GM12878 (cell line): ENCODE results near the gene SENP1.

Experiments
- BACH1 ChIP-seq: fragments of 450-650 bp; IDR thresholded peaks from 2 replicates; pipeline ENCODE4 v1.6.1; 2017; ENCODE audit warnings: mild to moderate bottlenecking, borderline replicate concordance
- CHD2 ChIP-seq: IDR thresholded peaks from 2 replicates; pipeline ENCODE4 v1.6.1; 2011; ENCODE audit warnings: low read depth, low read length, improper control_type of control experiment, borderline replicate concordance
- CTCF ChIP-seq, 3 experiments: IDR thresholded peaks in 2 of 3; conservative IDR thresholded peaks in 1 of 3; 2 replicates each; pipeline ENCODE4 v1.5.1; 2011; ENCODE audit warnings: low read depth in 3 of 3, low read length in 3 of 3, mild to moderate bottlenecking in 3 of 3, control low read depth in 2 of 3, moderate library complexity in 2 of 3, inconsistent platforms in 1 of 3, mixed read lengths in 1 of 3; ENCODE audit not compliant: control insufficient read depth in 2 of 3, insufficient read depth in 1 of 3; ENCODE audit errors: extremely low read depth in 1 of 3
- HDAC6 ChIP-seq: fragments of 200-600 bp; sonication (generic); IDR thresholded peaks from one replicate; pipeline ENCODE4 v1.8.0; 2017; ENCODE audit warnings: antibody characterized with exemption; ENCODE audit not compliant: unreplicated experiment
- LARP7 ChIP-seq: fragments of 450-650 bp; IDR thresholded peaks from 2 replicates; pipeline ENCODE4 v1.6.1; 2017; ENCODE audit warnings: mild to moderate bottlenecking
- NRF1 ChIP-seq: conservative IDR thresholded peaks from 2 replicates; pipeline ENCODE4 v1.6.1; 2011; ENCODE audit warnings: mild to moderate bottlenecking, low read depth, low read length, improper control_type of control experiment
- POLR2AphosphoS5 ChIP-seq: IDR thresholded peaks from 2 replicates; pipeline ENCODE4 v1.6.1; 2011; ENCODE audit warnings: mild to moderate bottlenecking, low read length, inconsistent platforms
- SIX5 ChIP-seq: IDR thresholded peaks from 2 replicates; pipeline ENCODE4 v1.6.1; 2011; ENCODE audit warnings: mild to moderate bottlenecking, low read depth, low read length, moderate library complexity; ENCODE audit not compliant: severe bottlenecking
- USF1 ChIP-seq: IDR thresholded peaks from 2 replicates; pipeline ENCODE4 v1.6.1; 2011; ENCODE audit warnings: borderline replicate concordance, low read depth, mild to moderate bottlenecking, moderate library complexity, mixed read lengths, low read length; ENCODE audit not compliant: insufficient read depth; ENCODE audit errors: extremely low read length
- USF2 ChIP-seq: IDR thresholded peaks from 2 replicates; pipeline ENCODE4 v1.6.1; 2011; ENCODE audit warnings: low read depth, low read length, improper control_type of control experiment, borderline replicate concordance
- TF ChIP-seq, protein P1 (sequence below): fragments of 450-650 bp; IDR thresholded peaks from 2 replicates; pipeline ENCODE4 v1.6.1; 2014; ENCODE audit warnings: mild to moderate bottlenecking

DNA sequence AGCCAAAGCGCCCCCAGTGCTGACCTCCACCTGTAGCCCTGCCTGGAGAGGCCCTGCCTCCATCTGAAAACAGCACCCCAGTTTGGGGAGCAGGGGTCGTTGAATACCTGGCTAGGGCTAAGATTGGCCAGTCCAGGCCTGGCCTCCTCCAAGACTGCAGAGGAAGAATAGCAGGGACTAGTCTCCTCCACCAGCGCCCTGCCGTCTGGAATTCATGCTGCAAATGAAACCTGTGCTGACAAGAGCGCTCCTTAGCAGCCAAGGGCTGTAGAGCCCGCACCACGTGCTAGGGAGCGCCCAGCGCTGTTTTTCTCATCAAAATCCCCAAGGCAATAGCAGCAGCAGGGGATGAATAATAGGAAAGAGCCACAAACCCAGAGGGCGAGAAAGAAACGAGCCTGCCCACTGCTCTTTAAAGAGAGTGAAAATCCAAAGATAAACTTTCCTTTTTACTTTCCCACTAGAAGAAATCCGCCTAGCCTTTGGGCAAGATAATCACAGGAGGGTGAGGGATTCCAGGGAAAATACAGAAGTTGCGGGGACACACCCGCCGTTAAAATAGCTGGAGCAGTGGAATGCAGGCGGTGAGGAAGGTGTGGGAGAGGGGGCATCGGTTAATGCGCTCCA is 104.9 kb downstream of the SENP1 start:
- no peak for TF ChIP-seq BACH1
- no peak for TF ChIP-seq LARP7
- TF ChIP-seq NRF1 = no peak
- no peak for TF ChIP-seq SIX5
- TF ChIP-seq, protein P1, sequence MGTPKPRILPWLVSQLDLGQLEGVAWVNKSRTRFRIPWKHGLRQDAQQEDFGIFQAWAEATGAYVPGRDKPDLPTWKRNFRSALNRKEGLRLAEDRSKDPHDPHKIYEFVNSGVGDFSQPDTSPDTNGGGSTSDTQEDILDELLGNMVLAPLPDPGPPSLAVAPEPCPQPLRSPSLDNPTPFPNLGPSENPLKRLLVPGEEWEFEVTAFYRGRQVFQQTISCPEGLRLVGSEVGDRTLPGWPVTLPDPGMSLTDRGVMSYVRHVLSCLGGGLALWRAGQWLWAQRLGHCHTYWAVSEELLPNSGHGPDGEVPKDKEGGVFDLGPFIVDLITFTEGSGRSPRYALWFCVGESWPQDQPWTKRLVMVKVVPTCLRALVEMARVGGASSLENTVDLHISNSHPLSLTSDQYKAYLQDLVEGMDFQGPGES = no peak
- no peak for TF ChIP-seq CHD2
- TF ChIP-seq HDAC6 = no peak
- no peak for TF ChIP-seq CTCF (IDR thresholded peaks at IDR 0.05 in 2 of 3, conservative IDR thresholded peaks at IDR 0.05 in 1 of 3; ENCODE audit: control insufficient read depth in 2 of 3, extremely low read depth in 1 of 3, insufficient read depth in 1 of 3, low read depth in 3 of 3, low read length in 3 of 3)
- no peak for TF ChIP-seq USF1
- no peak for TF ChIP-seq POLR2AphosphoS5
- no peak for TF ChIP-seq USF2
